HK-2 (cell line): Measurements from ENCODE around the gene PML.
"Not testable (repeated sequence)": the region's sequence is repeated elsewhere in the genome, so short reads cannot be mapped to it uniquely, and the experiment has no call there.

Experiments
- DNase-seq: peaks from one replicate; pipeline ENCODE4 v3.0.0-alpha.2; 2018; ENCODE audit not compliant: unreplicated experiment

The PML gene

DNA sequence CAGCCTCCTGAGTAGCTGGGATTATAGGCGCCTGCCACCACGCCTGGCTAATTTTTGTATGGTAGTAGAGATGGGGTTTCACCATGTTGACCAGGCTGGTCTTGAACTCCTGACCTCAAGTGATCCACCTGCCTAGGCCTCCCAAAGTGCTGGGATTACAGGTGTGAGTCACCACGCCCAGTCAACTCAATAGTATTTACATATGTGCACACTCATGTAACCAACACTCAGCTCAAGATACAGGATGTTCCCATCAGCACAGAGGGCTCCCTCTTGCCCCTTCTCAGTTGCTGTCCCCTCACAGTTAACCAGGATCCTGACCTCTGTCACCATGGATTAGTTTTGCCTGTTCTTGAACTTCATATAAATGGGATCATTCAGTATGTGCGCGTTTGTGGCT lies 61.8 kb downstream of the PML start:
- DNase-seq = not testable (repeated sequence)

DNA sequence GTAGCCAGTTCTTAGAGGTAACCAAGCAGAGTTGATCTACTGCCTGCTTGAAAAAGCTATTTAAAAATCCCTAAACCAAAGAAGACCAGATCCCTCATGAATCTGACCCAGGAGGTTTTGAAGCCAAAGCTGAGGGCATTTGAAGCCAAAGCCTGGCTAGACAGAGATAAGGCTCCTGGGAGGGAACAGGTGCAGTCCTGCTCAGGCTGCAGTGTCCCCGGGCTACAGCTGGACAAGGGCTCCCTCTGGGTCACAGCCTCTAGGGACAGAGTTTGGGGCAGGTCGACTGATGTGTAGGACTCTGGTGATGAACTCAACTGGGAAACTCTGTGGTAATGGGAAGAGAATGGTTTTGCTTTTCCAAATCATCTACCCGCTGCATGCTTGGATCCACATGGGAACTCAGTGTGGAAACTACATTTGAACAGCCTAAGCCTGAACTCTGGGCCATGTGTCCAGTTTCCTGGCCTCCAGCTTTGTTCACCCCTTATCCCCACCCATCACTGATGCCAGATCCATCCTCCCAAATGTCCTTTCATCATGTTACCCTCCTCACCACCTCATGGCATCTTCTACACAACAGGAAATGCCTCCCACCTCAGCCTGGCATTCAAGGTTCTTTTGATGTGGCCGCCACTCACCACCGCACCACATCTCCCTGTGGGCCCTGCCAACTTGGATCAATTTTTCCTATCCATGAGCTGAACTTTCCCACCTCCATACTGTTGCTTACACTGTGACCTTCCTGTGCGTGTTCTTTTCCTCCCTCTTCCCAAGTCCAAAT lies 64.7 kb downstream of the PML start:
- not testable (repeated sequence) for DNase-seq

DNA sequence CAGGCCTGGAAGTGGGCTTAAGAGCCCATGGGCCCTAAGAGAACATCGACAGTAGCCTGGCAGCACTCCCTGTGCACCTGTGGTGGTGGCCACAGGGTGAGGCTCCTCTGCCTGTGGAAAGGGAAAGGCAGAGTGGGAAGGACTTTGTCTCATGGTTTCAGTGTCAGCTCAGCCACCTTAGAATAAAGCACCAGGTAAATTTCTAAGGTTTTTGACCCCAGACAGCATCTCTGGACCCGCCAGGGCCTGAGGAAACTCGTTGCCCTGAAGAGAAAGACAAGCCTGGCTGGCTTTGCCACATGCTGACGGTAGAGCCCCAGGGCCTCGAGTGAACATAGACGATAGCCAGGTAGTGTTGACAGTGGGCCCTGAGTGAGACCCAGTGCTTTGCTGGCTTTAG lies 65.7 kb downstream of the PML start:
- no peak for DNase-seq

DNA sequence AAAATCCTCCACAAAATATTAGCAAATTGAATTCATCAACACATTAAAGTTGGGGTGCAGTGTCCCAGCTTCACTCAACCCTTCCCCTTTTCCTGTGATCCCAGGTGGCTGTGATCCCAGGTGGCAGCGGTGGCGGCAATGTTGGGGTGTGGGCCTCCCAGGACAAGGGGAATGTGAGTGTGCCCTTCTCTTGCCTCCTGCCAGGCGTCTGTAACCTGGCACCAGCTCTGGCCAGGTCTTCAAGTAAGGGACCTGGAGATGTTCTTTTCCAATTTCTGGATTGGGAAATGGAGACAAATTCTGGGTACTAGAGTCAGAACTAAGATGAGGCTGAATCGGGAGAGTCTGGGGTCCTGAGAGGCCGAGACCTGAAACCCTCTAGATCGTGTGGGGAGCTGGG lies 67.7 kb downstream of the PML start:
- DNase-seq = no peak

DNA sequence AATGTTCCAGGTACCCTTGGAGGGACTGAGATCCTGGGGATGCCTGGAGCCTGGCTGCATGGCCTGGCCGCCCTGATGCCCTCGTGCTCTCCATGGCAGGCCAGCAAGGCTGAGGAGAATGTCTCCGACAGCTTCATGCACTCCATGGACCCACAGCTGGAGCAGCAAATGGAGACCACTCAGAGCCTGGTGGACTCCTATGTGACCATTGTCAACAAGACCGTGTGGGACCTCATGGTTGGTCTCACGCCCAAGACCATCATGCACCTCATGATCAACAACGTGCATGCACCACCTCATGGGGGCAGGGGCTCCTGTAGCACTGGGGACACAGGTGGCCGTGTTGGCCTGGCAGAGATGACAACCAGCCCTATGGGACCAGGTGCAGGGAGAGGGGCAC lies 68.2 kb downstream of the PML start:
- DNase-seq = no peak

DNA sequence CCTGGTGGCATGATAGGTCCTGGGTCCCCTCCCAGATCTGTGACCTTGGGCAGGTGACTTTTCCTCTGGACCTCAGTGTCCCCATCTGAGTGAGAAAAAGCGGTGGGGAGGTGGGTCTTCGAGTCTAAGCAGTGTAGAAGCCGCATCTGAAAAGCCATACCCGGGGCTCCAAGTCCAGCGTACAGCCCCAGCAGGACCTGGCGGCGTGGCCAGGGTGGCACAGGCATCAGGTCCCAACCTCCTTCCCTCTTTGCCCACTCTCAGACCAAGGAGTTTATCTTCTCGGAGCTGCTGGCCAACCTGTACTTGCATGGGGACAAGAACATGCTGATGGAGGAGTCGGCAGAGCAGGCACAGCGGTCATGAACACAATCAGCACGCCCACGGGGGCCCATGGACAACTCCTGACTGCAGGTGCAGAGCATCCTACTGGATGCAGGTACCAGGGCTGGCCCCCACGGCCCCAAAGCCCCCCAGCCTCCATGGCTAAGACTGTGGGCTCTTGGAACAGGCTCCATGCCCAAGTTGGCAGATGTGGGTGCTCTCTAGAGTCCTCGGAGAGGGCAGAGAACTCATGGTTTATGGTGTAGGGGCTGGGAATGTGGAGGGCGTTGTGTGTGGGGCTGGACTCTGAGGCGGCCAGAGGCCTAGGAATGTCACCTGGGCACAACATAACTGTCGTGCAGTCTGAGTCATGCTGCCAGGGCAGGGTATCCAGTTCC lies 69.1 kb downstream of the PML start:
- DNase-seq = not testable (repeated sequence)

DNA sequence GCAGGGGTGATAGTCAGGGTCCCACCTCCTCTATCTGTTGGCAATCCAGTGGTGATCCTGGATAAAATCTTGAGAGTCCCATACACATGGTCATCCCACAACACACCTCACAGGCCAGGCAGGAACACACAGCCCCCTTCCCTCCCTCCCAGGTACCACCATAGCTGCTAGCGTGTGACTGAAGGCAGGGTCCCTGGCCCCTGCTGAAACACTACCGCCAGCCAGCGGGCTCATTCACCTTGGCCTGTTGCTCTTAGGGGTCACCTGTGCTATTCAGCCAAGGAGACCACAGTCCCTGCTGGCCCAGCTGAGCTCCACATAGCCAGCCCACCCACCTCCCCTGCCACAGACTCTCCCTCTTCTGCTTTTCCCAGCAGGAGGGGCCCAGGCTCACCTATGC lies 69.7 kb downstream of the PML start:
- DNase-seq = not testable (repeated sequence)

DNA sequence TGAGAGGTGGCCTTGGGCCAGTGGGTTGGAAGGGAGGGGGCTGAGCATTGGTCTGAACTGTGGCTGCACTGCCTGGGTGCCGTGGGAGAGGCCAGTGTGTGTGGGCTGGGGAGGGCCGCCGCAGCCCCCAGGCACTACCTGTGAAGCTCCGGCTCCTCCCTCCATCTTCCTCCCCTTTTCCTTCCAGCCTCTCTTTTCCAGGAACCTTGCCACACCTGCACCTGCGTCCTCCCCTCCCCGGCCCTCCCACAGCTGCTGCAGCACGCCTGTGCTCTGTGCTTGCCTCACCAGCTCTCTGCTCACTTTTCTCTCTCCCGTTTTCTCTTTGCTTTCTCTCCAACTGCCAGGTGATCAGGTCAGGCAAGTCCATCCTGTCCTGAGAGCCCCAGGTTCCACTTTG lies 70.3 kb downstream of the PML start:
- not testable (repeated sequence) for DNase-seq

DNA sequence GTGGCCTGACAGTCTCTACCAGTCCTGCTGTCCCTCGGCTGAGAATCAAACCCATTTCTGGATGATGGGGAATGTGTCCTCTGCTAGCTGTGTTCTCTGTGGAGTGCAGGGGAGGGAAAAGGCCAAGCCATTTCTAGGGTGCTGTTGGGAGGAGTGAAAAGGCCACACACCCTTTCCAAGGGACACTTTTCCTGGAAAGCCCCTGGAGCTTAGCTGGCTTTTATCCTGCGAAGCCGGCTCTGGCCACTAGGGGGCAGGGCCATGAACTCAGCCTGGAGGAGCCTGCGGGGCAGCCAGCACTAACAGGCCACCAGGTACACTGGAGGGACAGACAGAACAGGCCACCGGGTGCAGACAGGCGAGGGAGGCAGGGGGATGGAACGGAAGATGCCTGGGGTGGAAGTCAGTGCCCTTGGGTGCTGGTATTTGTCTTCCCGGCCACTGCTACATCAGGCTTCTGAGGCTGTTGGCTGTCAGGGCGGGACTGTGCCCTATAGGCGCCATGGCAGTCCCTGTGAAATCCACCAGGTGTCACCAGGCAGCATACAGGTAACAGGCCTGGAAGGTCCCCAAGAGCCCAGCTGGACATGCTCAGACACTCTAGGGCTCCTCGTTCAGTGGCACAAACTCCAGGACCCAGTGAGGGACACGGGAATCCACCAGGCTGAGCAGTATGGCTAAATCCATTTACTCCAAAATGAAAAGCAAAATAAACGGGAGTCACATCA lies 71.3 kb downstream of the PML start:
- DNase-seq = not testable (repeated sequence)

DNA sequence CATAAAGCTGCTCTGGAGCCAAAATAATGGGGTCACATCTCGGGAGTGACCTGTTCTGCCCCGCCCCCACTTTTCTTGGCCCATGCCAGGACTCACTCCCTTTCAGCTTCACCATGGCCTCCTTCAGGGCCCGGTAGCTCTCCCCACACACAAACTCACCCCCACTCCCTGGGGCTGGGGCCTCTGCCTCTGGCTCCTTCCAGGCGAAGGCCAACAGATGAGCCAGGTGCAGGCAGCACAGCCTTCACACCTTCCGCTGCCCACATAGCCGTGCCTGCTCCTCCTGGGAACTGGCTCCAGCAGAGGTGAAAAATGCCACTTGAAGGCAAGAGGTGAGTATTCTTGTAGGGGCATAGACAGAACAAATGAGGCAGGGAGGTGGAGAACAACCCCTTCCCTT lies 77.1 kb downstream of the PML start:
- not testable (repeated sequence) for DNase-seq

DNA sequence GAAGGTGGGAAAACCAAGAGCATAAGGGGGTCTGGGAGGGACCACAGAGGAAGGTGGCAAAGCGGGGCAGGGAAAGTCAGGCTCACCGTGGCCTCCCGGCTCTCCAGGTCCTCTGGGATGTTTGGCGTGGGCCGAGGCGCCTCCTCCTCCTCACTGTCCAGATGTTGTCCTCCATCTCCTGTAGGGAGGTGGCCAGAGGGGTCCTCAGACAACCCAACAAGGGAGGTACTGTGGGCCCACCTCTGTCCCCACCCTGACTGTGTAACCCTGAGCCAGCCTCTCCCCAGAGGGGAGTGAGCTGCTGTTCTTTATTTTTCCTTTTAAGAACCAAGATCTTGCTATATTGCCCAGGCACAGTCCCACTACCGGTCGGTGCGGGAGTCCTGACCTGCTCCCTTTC lies 77.6 kb downstream of the PML start:
- DNase-seq = not testable (repeated sequence)

DNA sequence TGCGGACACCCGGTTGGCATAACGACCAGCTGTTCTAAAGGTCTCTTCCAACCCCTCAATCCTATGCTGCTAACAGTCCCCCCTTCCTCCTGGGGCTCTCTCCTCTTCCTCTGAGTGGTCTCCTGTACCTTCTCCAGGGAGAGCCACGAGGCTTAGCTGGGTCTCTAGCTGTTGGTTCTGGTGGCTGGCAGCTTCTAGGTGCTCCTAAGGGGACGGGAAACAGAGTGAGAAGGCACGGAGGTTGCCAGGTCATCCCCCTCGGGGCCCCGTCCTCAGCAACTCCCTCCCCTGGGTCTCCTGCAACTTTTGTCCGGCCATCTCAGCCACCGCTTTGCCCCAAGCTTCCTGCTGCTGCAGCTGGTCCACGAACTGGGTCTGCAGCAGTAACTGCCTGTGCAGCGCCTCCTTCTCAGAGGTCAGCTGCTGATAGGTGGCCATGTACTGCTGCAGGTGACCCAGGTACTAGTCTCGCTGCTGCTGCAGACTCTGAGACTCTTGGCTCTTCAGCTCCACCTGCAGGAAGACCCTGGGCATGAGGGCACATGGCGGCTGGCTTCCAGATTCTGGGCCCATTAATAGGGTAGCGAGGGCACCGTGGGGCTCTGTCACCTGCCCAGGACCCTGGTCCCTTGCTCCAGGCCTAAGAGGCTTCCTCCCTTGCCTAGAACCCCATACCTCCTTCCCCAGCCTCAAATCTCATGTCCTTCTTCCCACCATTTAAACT lies 78.3 kb downstream of the PML start:
- not testable (repeated sequence) for DNase-seq

DNA sequence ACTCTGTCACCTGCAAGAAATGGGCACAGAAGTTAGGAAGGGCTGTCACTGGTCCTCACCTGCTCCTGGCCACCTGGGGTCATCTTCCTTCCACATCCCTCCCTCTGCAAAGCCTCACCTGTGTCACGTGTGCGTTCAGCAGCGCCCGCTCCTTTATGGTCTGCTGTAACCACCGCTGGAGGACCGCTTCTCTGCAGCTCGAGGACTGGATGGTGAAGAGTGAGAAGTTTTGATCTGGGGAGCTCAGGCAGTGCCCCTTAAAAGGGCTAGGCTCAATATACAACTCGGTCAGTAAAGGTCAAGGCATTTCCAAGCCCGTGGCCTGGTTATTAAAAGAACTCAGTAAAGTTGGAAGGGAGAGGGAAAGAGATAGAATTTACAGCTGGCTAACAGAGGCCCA lies 81.3 kb downstream of the PML start:
- DNase-seq = not testable (repeated sequence)

DNA sequence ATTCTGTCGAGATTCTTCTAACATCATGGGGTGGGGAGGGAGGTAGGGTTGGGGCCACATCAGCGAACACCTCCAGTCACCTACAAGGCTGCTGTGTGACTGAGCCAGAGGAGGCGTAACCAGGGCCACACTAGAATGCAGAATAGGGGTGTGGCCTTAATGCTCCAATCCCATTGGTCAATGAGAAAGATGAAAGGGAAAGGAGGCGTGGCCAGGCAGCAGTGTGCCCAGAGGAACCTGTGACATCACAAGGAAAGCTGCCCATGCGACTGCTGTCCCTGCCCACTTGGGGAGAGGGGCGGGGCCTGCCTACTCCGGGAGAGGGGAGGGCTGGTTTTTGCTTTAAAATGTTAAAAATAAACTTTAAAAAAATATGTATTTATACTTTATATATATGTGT lies 87.9 kb downstream of the PML start, which contains the start of gene GOLGA6A:
TSS of gene GOLGA6A (minus strand) at position 101 of the 400 bp plus-strand sequence. CDS start at position 60, 41 bp downstream.
- not testable (repeated sequence) for DNase-seq

DNA sequence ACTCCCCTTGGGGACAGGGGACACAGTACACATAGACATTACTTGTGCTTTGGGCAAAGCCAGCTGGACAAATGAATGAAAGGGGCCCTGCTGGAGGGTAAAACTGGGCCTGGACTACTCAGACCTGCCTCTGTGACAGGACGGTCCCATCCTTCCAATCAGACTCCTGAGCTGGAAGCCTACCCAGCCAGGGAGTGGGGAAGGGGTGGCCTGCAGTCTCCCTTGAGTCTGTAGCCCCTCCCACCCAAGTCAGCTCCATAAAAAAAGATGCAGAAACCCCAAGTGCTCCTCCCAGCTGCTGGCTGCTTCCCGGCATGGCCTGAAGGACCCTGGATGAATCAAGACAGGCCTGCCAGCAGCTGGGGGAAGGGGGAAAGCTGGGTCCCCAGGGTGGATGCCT lies 100.1 kb downstream of the PML start:
- DNase-seq = not testable (repeated sequence)

DNA sequence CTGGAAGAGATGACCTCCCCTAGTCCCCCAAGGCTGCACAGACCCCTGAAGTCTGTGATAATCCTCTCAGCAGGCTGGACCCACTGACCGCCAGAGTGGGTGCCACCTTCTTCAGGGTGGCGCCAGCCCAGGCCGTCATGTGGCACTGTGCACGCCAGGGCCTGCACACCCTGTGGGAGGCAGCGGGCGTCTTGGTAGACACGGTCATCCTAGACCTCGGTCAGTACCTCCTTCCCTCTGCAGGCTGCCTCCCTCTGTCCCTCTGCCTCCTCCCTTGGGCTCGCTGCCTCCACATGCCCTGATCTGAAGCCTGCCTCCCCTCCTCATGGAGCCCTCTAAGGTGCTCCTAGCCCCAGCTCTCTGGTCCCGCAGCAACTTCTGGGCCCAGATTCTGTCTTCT lies 101.1 kb downstream of the PML start:
- not testable (repeated sequence) for DNase-seq

DNA sequence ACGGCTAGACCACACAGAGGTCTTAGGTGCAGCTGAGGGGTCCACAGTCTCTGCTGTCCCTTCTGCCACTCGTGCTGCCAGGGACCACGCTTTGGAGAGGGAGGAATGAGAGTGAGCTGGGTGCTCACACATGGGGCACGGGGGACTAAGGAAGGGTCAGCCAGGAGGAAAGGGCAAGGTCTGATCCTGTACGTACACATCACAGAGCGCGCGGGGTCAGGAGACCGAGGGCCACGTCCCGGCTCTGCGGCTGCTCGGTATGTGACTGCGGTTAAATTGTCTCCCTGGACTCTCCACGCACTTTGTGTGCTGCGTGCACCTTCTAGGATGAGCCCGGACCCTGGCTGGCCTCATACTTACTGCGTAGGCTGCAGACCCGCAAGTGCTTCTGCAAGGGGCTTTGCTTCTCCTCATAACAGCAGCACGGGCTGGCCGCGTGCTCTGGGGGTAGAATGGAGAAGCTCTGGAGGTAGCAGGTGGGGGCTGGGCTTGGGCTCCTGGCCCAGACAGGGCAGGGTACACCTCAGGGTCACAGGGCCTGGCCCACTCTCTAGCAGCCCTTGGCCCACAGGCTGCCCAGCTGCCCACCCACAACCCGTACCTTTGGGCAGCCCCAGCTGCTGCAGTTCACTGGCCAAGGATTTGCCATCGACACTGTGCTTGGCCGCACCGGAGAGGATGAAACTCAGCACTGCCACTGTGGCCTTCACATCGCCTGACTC lies 102.4 kb downstream of the PML start:
- not testable (repeated sequence) for DNase-seq
